ENCODE measurements around the gene SMIM45.

Gene SMIM45

GRCh38 chr22:41969110-41969646, 17.2 kb downstream of the SMIM45 start, which contains the start of gene SEPTIN3 (continued):
- TF ChIP-seq ZSCAN30 (tag by site-specific recombination; IDR thresholded peaks at IDR 0.05) (no peak), GLIS2 (tag by site-specific recombination; IDR thresholded peaks at IDR 0.05) (no peak)

GRCh38 chr22:41970601-41971000, 18.7 kb downstream of the SMIM45 start:
- TF ChIP-seq ZNF148 (tag by site-specific recombination; IDR thresholded peaks at IDR 0.05; ENCODE audit: borderline replicate concordance) (no peak), PRDM4 (tag by site-specific recombination; IDR thresholded peaks at IDR 0.05) (no peak), ZNF324 (tag by site-specific recombination; IDR thresholded peaks at IDR 0.05) (no peak)
- Histone ChIP-seq H3K27ac (ENCODE audit: extremely low read depth, low read depth, low read length) (no peak overlapping the region), H3K4me3 (ENCODE audit: low read depth, low read length) (no peak overlapping the region), H3K9me3 (ENCODE audit: control insufficient read depth, insufficient read depth, low read depth, low read length) (no peaks in the 10 kb centered on the region), H3K36me3 (ENCODE audit: control insufficient read depth in 2 of 2, insufficient read depth in 1 of 2, low read length in 2 of 2) (no peaks in the 10 kb centered on the region), H3K4me1 (ENCODE audit: control insufficient read depth, insufficient read depth, low read length) (peaks cover 11% of the 10 kb centered on the region)
- CTCF ChIA-PET: interaction anchor here (0.6 to 1.2 kb wide), 2 partner anchors 14 to 273 kb away, joined by 3 to 4 read pairs; no protein-coding TSS in a partner anchor
- POLR2A ChIA-PET: interaction anchor here (3.2 kb wide), 1 partner anchor 120 kb away, joined by 11 read pairs; the partner anchor contains the start of gene NDUFA6

GRCh38 chr22:41971431-41971830, 19.5 kb downstream of the SMIM45 start:
- H3K9me3 ChIP-seq (ENCODE audit: control insufficient read depth, insufficient read depth, low read depth, low read length): no peaks in the 10 kb centered on the region
- POLR2A ChIA-PET: no interaction called here
- CTCF ChIA-PET: no interaction called here
- H3K4me1 ChIP-seq (ENCODE audit: control insufficient read depth, insufficient read depth, low read length): peaks cover 11% of the 10 kb centered on the region
- no peaks in the 10 kb centered on the region for H3K36me3 ChIP-seq (ENCODE audit: control insufficient read depth in 2 of 2, insufficient read depth in 1 of 2, low read length in 2 of 2)
- H3K4me3 ChIP-seq (ENCODE audit: low read depth, low read length): no peak overlapping the region
- H3K27ac ChIP-seq (ENCODE audit: extremely low read depth, low read depth, low read length): no peak overlapping the region
- TF ChIP-seq GLIS1 (tag by site-specific recombination; IDR thresholded peaks at IDR 0.05) (no peak), ZNF600 (tag by site-specific recombination; IDR thresholded peaks at IDR 0.05) (no peak), ZNF76 (tag by site-specific recombination; IDR thresholded peaks at IDR 0.05; ENCODE audit: borderline replicate concordance, low read depth) (no peak), ELK4 (IDR thresholded peaks at IDR 0.05; ENCODE audit: borderline replicate concordance, low read depth, low read length) (no peak)

- ChIA-PET CTCF (interaction anchor here (0.6 to 1.9 kb wide), 6 partner anchors 8 to 588 kb away, joined by 3 to 6 read pairs (median 4); no protein-coding TSS in a partner anchor), POLR2A (interaction anchor here (1.2 kb wide), 1 partner anchor 28 kb away, joined by 4 read pairs; the partner anchor contains the start of gene CENPM)
- Histone ChIP-seq H3K9me3 (ENCODE audit: control insufficient read depth, insufficient read depth, low read depth, low read length) (no peaks in the 10 kb centered on the region), H3K4me3 (ENCODE audit: low read depth, low read length) (no peak overlapping the region), H3K36me3 (ENCODE audit: control insufficient read depth in 2 of 2, insufficient read depth in 1 of 2, low read length in 2 of 2) (no peaks in the 10 kb centered on the region), H3K4me1 (ENCODE audit: control insufficient read depth, insufficient read depth, low read length) (peaks cover 3% of the 10 kb centered on the region; the same call in 1 of the 2 replicates), H3K27ac (ENCODE audit: extremely low read depth, low read depth, low read length) (no peak overlapping the region)
- TF ChIP-seq ZNF529 (tag by site-specific recombination; IDR thresholded peaks at IDR 0.05; ENCODE audit: insufficient replicate concordance) (no peak), EGR2 (tag by site-specific recombination; IDR thresholded peaks at IDR 0.05; ENCODE audit: low read depth) (peak; percentile 43), OVOL3 (tag by site-specific recombination; IDR thresholded peaks at IDR 0.05) (no peak), ZNF658 (tag by site-specific recombination; IDR thresholded peaks at IDR 0.05) (no peak), PRDM6 (tag by site-specific recombination; IDR thresholded peaks at IDR 0.05) (no peak), ZNF362 (tag by site-specific recombination; IDR thresholded peaks at IDR 0.05) (peak; percentile 51; the same call in 1 of the 2 replicates), ZNF157 (tag by site-specific recombination; IDR thresholded peaks at IDR 0.05) (no peak), SCRT1 (tag by site-specific recombination; IDR thresholded peaks at IDR 0.05; ENCODE audit: borderline replicate concordance) (no peak), ZFP3 (tag by site-specific recombination; IDR thresholded peaks at IDR 0.05; ENCODE audit: low read depth) (no peak), SCRT2 (tag by site-specific recombination; IDR thresholded peaks at IDR 0.05) (no peak), ZFHX2 (tag by site-specific recombination; conservative IDR thresholded peaks at IDR 0.05) (peak; percentile 28)
These were observed 22.8 kb downstream of the SMIM45 start for GRCh38 chr22:41974691-41975290.
